Spleen (tissue), 11 donors: ENCODE data around the gene CACNA1D. TPM values are rescaled to one million over a fixed set of nuclear protein-coding genes. Genes with fewer than 3 reads are reported as not detected.

Experiments
- DNase-seq: peaks from one replicate; pipeline ENCODE4 v3.0.0-alpha.2; 2020
- H3K27ac ChIP-seq, 8 donors: fragments of 200-600 bp; sonication (generic) in 7 of 8; 1 replicate in 4 of 8; 2 replicates in 4 of 8; pipeline versions ENCODE4 v1.5.0 to v1.8.0; 2016 to 2021; ENCODE audit warnings: inconsistent platforms in 4 of 8, mild to moderate bottlenecking in 4 of 8, moderate library complexity in 1 of 8
- H3K27me3 ChIP-seq, 7 donors: fragments of 200-600 bp; sonication (generic) in 6 of 7; replicated peaks in 1 of 7; 1 replicate in 4 of 7; 2 replicates in 3 of 7; pipeline versions ENCODE4 v1.5.0 to v1.8.0; 2016 to 2021; ENCODE audit warnings: inconsistent platforms in 3 of 7, mild to moderate bottlenecking in 1 of 7
- H3K36me3 ChIP-seq, 6 donors: fragments of 200-600 bp; sonication (generic) in 5 of 6; 1 replicate in 4 of 6; 2 replicates in 2 of 6; pipeline versions ENCODE4 v1.5.0 to v1.8.0; 2016 to 2021; ENCODE audit warnings: inconsistent platforms in 2 of 6
- H3K4me1 ChIP-seq, 6 donors: fragments of 200-600 bp; sonication (generic) in 5 of 6; 1 replicate in 3 of 6; 2 replicates in 3 of 6; pipeline versions ENCODE4 v1.5.0 to v1.8.0; 2016 to 2021; ENCODE audit warnings: inconsistent platforms in 3 of 6
- H3K4me3 ChIP-seq, 8 donors: fragments of 200-600 bp; sonication (generic) in 7 of 8; 1 replicate in 4 of 8; 2 replicates in 4 of 8; pipeline versions ENCODE4 v1.5.0 to v1.8.0; 2016 to 2021; ENCODE audit warnings: inconsistent platforms in 4 of 8, mild to moderate bottlenecking in 4 of 8, moderate library complexity in 2 of 8
- H3K9me3 ChIP-seq, 8 donors: fragments of 200-600 bp; sonication (generic) in 7 of 8; 1 replicate in 4 of 8; 2 replicates in 4 of 8; pipeline versions ENCODE4 v1.5.0 to v1.8.0; 2016 to 2021; ENCODE audit warnings: inconsistent platforms in 4 of 8
- CTCF ChIP-seq, 11 experiments: fragments of 200-600 bp in 7 of 11; fragments of 450-650 bp in 4 of 11; sonication (generic) in 4 of 11; IDR thresholded peaks in 8 of 11; conservative IDR thresholded peaks in 3 of 11; 1 replicate in 7 of 11; 2 replicates in 4 of 11; pipeline versions ENCODE4 v1.4.0 to v1.8.0; 2016 to 2021; ENCODE audit warnings: antibody characterized with exemption in 11 of 11, inconsistent platforms in 4 of 11, mild to moderate bottlenecking in 1 of 11
- POLR2A ChIP-seq, 3 donors: fragments of 450-650 bp; IDR thresholded peaks; one replicate each; pipeline ENCODE4 v1.5.1; 2017; ENCODE audit warnings: antibody characterized with exemption in 3 of 3, mild to moderate bottlenecking in 1 of 3
- POLR2AphosphoS5 ChIP-seq, 3 donors: sonication (generic); formaldehyde crosslinking; IDR thresholded peaks; one replicate each; pipeline ENCODE4 v1.5.1; 2017; ENCODE audit warnings: antibody characterized with exemption in 3 of 3
- WGBS, 5 donors: extraction: QIAGEN DNeasy Blood & Tissue Kit in 3 of 5; methylation state at CpG; one replicate each; pipeline versions ENCODE4 v1.1.5 to v1.1.7; 2013 to 2018; 5-methylcytosine and 5-hydroxymethylcytosine counted together
- intact Hi-C: fragments of 100-400 bp; cut with DNase I; formaldehyde crosslinking; loops from one replicate; pipeline ENCODE4 v1.15.0; 2023; ENCODE audit warnings: low total_unique reads
- polyA plus RNA-seq, 3 donors: library from polyadenylated mRNA; stranded (reverse); fragments of 200-250 nt; gene quantifications; one replicate each; pipeline ENCODE4 v1.2.1, GENCODE V29; 2013
- total RNA-seq, 7 donors: library from RNA; depleted of rRNA in 3 of 7; stranded (reverse); fragments of >200 nt in 3 of 7; fragmentation: NEBNext Ultra II Directional in 4 of 7; extraction: Animal tissue kit (Norgen Biotek cat#: 25700) in 4 of 7; gene quantifications; one replicate each; pipeline versions ENCODE4 v1.1.0 to v1.2.1, GENCODE V29; 2016 to 2021
- donor health status: healthy with polysubstance abuse.
- donor health status: DM: no; HTN: no; CAD: no; lungs with moderate emphysema.
- donor health status: DM: no; HTN: no; CAD: no.
- donor health status: Bipolar disorder and iron deficiency.
- donor health status: healthy.
- donor health status: DM: no; HTN: no; CAD: no.
- donor health status: DM: yes; HTN: yes; CAD: no.

Gene CACNA1D
- total and polyA plus RNA-seq, 10 donors: 0.55 to 89.3 (median 19.1) TPM

- no peak for TF ChIP-seq POLR2AphosphoS5 (IDR thresholded peaks at IDR 0.05)
- TF ChIP-seq POLR2A (IDR thresholded peaks at IDR 0.05): no peak
- peak in 1 of 11 experiments; percentile 10 for TF ChIP-seq CTCF (IDR thresholded peaks at IDR 0.05 in 8 of 11, conservative IDR thresholded peaks at IDR 0.05 in 3 of 11)
- peaks cover 0 to 4% (median 0%) of the 10 kb centered on the region in 7 donors for H3K27me3 ChIP-seq
- H3K4me1 ChIP-seq: no peaks in the 10 kb centered on the region
- no peak overlapping the region for H3K27ac ChIP-seq
- H3K4me3 ChIP-seq: no peak overlapping the region
- DNase-seq: no peak
- intact Hi-C loops: no loop called here
- no peaks in the 10 kb centered on the region for H3K9me3 ChIP-seq
- 72 to 79% (median 77%) methylated on average over 4 of the region's 4 CpGs for WGBS, 5 donors
- H3K36me3 ChIP-seq: peaks cover 0 to 52% (median 0%) of the 10 kb centered on the region in 6 donors
Observed at GRCh38 chr3:53812434-53812833, 318.0 kb downstream of the CACNA1D start.

- TF ChIP-seq POLR2AphosphoS5 (IDR thresholded peaks at IDR 0.05) (no peak), POLR2A (IDR thresholded peaks at IDR 0.05) (no peak), CTCF (IDR thresholded peaks at IDR 0.05 in 8 of 11, conservative IDR thresholded peaks at IDR 0.05 in 3 of 11) (no peak)
- 92 to 99% (median 94%) methylated on average over 5 of the region's 5 CpGs for WGBS, 5 donors
- no peak overlapping the region for H3K27ac ChIP-seq
- no peaks in the 10 kb centered on the region for H3K4me1 ChIP-seq
- DNase-seq: no peak
- intact Hi-C loops: no loop called here
- H3K27me3 ChIP-seq: peaks cover 0 to 12% (median 0%) of the 10 kb centered on the region in 7 donors
- H3K4me3 ChIP-seq: no peak overlapping the region
- peaks cover 0 to 58% (median 0%) of the 10 kb centered on the region in 6 donors for H3K36me3 ChIP-seq
- no peaks in the 10 kb centered on the region for H3K9me3 ChIP-seq
Observed at GRCh38 chr3:53813229-53813628, 318.8 kb downstream of the CACNA1D start.

- Histone ChIP-seq H3K27me3 (peaks cover 0 to 19% (median 0%) of the 10 kb centered on the region in 7 donors), H3K27ac (no peak overlapping the region), H3K4me1 (no peaks in the 10 kb centered on the region), H3K36me3 (peaks cover 0 to 58% (median 0%) of the 10 kb centered on the region in 6 donors), H3K4me3 (no peak overlapping the region), H3K9me3 (no peaks in the 10 kb centered on the region)
- DNase-seq: no peak
- 85 to 94% (median 89%) methylated on average over 10 of the region's 10 CpGs for WGBS, 5 donors
- intact Hi-C loops: no loop called here
- no peak for TF ChIP-seq CTCF (IDR thresholded peaks at IDR 0.05 in 8 of 11, conservative IDR thresholded peaks at IDR 0.05 in 3 of 11)
- no peak for TF ChIP-seq POLR2A (IDR thresholded peaks at IDR 0.05)
- no peak for TF ChIP-seq POLR2AphosphoS5 (IDR thresholded peaks at IDR 0.05)
Observed at GRCh38 chr3:53813876-53814275, 319.5 kb downstream of the CACNA1D start.

- no peak overlapping the region for H3K4me3 ChIP-seq
- H3K27ac ChIP-seq: no peak overlapping the region
- intact Hi-C loops: no loop called here
- WGBS, 5 donors: 78 to 96% (median 94%) methylated on average over 4 of the region's 4 CpGs
- H3K27me3 ChIP-seq: peaks cover 0 to 26% (median 0%) of the 10 kb centered on the region in 7 donors
- DNase-seq: no peak
- H3K36me3 ChIP-seq: peaks cover 0 to 63% (median 0%) of the 10 kb centered on the region in 6 donors
- no peaks in the 10 kb centered on the region for H3K4me1 ChIP-seq
- H3K9me3 ChIP-seq: no peaks in the 10 kb centered on the region
- TF ChIP-seq CTCF (IDR thresholded peaks at IDR 0.05 in 8 of 11, conservative IDR thresholded peaks at IDR 0.05 in 3 of 11): no peak
- TF ChIP-seq POLR2AphosphoS5 (IDR thresholded peaks at IDR 0.05): no peak
- no peak for TF ChIP-seq POLR2A (IDR thresholded peaks at IDR 0.05)
Observed at GRCh38 chr3:53815067-53815466, 320.7 kb downstream of the CACNA1D start.
